ENCODE results near the gene ZNF273.
"Not testable (repeated sequence)": the region's sequence is repeated elsewhere in the genome, so short reads cannot be mapped to it uniquely, and the experiment has no call there.

Gene ZNF273

DNA sequence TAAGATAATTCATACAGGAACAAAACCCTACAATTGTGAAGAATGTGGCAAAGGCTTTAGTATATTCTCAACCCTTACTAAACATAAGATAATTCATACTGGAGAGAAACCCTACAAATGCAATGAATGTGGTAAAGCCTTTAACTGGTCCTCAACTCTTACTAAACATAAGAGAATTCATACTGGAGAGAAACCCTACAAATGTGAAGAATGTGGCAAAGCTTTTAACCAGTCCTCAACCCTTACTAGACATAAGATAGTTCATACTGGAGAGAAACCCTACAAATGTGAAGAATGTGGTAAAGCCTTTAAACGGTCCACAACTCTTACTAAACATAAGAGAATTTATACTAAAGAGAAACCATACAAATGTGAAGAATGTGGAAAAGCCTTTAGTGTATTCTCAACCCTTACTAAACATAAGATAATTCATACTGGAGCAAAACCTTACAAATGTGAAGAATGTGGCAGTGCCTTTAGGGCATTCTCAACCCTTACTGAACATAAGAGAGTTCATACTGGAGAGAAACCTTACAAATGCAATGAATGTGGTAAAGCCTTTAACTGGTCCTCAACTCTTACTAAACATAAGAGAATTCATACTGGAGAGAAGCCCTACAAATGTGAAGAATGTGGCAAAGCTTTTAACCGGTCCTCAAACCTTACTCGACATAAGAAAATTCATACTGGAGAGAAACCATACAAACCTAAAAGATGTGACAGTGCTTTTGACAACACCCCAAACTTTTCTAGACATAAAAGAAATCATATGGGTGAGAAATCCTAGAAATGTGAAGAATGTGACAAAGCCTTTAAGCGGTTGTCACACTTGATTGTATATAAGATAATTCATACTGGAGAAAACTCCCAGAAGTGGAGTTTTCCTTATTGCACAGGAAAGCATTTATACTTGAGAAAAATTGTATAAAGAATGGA is 25.4 kb downstream of the ZNF273 start:
- not testable (repeated sequence) for H3K27ac Mint-ChIP-seq; H3K27me3 Mint-ChIP-seq; ATAC-seq (replicated peaks); DNase-seq; H3K4me1 Mint-ChIP-seq; H3K4me3 Mint-ChIP-seq
- Mint-ChIP-seq H3K36me3 (peaks cover 52 to 63% of the 10 kb centered on the region in 2 donors), H3K9me3 (peaks cover 22 to 26% of the 10 kb centered on the region in 2 donors)

DNA sequence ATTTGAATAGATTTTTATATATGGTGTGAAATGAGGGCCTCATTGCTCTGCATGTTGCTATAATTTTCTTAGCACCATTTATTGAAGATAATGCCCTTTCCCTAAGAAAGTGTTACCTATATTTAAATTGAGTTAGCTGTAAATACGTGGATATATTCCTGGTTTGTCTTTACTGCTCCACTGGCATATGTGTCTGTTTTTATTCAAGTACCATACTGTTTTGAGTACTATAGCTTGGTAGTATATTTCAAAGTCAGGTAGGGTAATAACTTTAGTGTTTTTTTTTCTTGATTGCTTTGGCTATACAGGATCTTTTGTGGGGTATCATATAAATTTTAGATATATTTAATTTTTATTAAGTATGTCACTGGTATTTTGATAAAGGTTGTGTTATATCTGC is 31.4 kb downstream of the ZNF273 start:
- no peak for ATAC-seq (replicated peaks)

DNA sequence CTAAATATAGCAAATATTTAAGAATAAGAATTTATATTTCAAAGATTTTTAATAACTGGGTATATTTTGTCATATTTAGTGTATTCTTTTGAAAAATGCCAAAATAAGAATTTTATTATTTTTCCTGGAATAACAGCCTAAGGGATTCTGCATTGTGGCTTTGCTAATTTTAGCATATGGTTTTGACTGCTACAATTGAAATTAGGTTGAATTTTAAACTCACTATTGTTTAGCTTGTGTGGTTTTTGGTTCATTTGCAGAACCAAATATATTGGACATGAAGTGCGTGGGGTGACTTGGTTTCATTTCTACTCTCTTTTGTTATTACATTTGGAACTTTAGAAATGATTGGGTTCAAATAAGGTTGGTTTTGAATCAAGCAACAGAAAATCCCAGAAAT is 35.5 kb downstream of the ZNF273 start:
- DNase-seq (no peak), ATAC-seq (replicated peaks) (no peak)
- no peak overlapping the region for H3K4me3 Mint-ChIP-seq
- H3K9me3 Mint-ChIP-seq: peaks cover 4% of the 10 kb centered on the region in 2 donors
- H3K4me1 Mint-ChIP-seq: no peaks in the 10 kb centered on the region
- peaks cover 2 to 9% of the 10 kb centered on the region in 2 donors for H3K36me3 Mint-ChIP-seq
- peaks cover 3 to 11% of the 10 kb centered on the region in 2 donors for H3K27me3 Mint-ChIP-seq
- H3K27ac Mint-ChIP-seq: no peak overlapping the region

More for the DNA sequence above, 31.4 kb downstream of the ZNF273 start:
- no peak for DNase-seq
- no peaks in the 10 kb centered on the region for H3K27me3 Mint-ChIP-seq
- H3K9me3 Mint-ChIP-seq: peaks cover 4 to 6% of the 10 kb centered on the region in 2 donors
- no peak overlapping the region for H3K4me3 Mint-ChIP-seq
- peaks cover 8 to 13% of the 10 kb centered on the region in 2 donors for H3K36me3 Mint-ChIP-seq
- no peaks in the 10 kb centered on the region for H3K4me1 Mint-ChIP-seq
- no peak overlapping the region for H3K27ac Mint-ChIP-seq

DNA sequence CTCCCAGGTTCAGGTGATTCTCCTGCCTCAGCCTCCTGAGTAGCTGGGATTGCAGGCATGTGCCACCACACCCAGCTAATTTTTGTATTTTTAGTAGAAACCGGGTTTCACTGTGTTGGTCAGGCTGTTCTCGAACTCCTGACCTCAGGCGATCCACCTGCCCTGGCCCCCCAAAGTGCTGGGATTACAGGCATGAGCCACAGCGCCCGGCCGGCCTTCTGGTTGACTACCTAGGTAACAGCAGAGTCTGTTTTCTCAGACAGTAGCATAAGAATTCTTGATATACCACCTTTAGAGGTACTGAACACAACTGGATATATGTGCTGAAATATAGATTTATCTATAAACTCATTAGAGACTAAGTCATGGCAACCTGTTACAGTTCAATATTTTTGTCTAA is 36.9 kb downstream of the ZNF273 start:
- not testable (repeated sequence) for H3K36me3 Mint-ChIP-seq; H3K9me3 Mint-ChIP-seq; H3K4me1 Mint-ChIP-seq; H3K4me3 Mint-ChIP-seq; DNase-seq; H3K27ac Mint-ChIP-seq; ATAC-seq (replicated peaks)
- H3K27me3 Mint-ChIP-seq: peaks cover 7 to 19% of the 10 kb centered on the region in 2 donors

DNA sequence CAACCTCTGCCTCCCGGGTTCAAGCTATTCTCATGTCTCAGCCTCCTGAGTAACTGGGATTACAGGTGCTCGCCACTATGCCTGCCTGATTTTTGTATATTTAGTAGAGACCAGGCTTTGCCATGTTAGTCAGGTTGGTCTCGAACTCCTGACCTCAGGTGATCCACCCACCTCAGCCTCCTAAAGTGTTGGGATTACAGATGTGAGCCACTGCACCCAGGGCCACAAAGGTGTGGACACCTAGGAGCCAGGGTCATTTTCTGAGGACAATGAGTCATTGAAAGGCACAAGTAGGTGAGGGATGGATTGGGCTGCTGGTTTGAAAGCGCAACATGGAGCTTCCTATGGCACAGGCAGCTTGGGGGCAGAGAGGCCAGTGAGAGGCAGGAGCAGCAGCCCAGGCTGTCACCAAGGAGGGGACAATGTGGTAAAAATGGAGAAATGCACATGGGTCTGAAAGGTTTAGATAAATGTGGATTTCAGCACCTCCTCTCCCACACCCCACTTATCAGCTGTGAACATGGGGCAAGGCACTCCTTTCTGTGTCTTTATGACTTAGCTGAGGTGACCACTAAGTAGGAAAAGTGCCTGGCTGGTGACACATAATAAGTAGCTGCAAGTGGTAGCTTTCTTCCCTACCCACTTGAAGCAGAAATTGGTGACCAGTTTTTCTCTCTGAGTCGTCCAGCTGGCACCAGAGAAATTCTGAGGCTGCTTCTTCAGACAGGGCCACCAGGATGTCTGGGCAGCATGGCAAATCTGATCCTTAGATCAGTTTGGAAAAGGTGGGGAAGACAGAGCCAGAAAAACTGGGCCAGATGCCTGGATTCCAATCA is 41.8 kb downstream of the ZNF273 start:
- not testable (repeated sequence) for H3K36me3 Mint-ChIP-seq; H3K4me1 Mint-ChIP-seq; ATAC-seq (replicated peaks); H3K4me3 Mint-ChIP-seq; H3K9me3 Mint-ChIP-seq; DNase-seq; H3K27ac Mint-ChIP-seq
- H3K27me3 Mint-ChIP-seq: peaks cover 45 to 63% of the 10 kb centered on the region in 2 donors

DNA sequence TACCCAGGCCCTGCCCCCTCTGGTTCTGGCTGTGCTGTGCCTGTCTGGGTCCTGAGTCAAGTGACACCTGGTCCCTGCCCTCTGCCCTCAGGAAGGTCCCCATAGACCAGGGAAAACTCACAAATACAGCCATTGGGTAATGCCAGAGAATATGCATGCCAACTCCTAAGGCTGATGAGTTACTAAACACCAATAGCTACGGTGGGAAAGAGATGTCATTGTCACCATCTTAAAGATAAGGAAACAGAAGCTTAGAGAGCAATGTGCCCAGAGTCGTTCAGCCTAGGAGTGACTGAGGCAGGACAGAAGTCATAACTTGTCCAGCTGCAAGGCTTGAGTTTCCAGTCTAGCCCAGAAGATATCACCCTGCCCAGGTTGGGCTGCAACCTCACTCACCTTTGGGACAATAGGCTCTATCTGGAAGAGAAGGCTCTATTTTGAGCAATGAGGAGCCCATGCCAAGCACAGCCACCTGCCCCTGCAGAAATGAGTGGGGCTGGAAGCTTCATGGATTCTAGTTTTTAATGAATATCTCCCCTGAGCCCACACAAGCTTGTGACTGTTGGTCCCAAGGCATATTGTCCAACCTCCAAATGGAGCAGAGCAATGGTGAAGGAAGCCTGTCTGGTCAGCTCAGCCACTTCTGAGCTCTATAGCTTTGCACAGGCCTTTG is 42.6 kb downstream of the ZNF273 start:
- Mint-ChIP-seq H3K27me3 (peaks cover 52 to 71% of the 10 kb centered on the region in 2 donors), H3K9me3 (no peaks in the 10 kb centered on the region), H3K4me1 (peaks cover 2 to 5% of the 10 kb centered on the region in 2 donors), H3K4me3 (no peak overlapping the region), H3K36me3 (no peaks in the 10 kb centered on the region), H3K27ac (no peak overlapping the region)
- ATAC-seq (replicated peaks) (no peak), DNase-seq (no peak)

DNA sequence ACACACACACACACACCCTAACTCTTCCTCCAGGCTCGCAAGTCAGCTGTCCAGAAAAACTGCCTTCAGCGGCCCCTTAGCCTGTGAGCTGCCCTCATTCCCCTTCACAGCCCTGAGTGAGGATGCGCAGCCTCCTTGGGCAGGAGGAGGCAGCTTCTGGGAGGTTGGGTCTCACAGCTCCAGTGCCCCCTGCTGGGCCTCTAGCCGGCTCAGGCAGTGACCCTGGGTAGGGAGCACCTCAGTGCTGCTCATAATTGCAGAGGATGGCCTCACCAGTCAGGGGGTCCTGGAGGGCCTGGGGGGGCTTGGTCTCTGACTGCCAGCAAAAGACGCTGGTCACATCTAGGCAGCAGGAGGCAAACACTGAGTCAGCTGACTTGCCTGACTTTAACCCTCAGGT is 43.7 kb downstream of the ZNF273 start:
- ATAC-seq (replicated peaks): peak; percentile 64 to 73
- no peak overlapping the region for H3K27ac Mint-ChIP-seq
- H3K9me3 Mint-ChIP-seq: no peaks in the 10 kb centered on the region
- DNase-seq: peak; percentile 10
- H3K4me1 Mint-ChIP-seq: peaks cover 3 to 5% of the 10 kb centered on the region in 2 donors
- H3K27me3 Mint-ChIP-seq: peaks cover 53 to 73% of the 10 kb centered on the region in 2 donors
- H3K36me3 Mint-ChIP-seq: no peaks in the 10 kb centered on the region
- peak overlapping the region in 1 of 2 donors; percentile 72 for H3K4me3 Mint-ChIP-seq

DNA sequence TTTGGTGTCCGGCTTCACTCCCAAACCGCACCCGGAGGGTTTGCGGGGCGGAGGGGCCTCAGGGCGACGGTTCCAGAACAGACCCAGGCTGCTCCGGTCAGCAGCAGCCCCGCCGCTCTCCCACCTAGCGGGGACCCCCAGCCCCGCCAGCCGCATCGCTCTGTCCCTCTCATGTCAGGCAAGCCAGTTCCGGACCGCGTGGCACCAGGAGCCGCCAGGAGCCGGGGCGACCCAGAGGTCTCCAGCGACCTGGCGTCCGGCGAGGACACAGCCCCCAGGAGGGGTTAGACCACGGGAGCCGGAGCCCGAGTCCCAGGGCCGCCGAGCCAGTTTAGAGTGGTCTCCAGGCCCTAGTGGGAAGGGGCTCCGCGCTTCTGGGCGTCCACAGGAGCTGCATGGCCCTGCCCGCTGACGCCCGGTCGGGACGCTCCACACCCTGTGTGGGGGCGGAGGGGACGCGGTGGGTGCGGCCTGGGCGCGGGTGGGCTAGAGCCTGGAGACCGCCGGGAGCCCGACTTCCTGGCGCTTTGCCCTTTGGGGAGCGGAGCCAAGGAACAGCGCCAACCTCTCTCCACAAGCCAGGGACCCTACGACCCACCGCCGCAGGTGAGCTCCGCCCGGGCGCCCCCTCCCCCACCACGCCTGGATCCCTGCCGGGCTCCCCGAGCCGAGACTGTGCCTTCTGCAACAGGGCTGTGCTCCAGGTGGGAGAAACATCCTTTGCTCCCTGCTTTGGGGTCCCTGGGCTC is 44.4 kb downstream of the ZNF273 start:
- DNase-seq: no peak
- H3K27ac Mint-ChIP-seq: no peak overlapping the region
- ATAC-seq (replicated peaks): peak; percentile 38 to 45
- H3K9me3 Mint-ChIP-seq: no peaks in the 10 kb centered on the region
- H3K36me3 Mint-ChIP-seq: no peaks in the 10 kb centered on the region
- H3K4me3 Mint-ChIP-seq: peak overlapping the region; percentile 67 to 72
- peaks cover 53 to 70% of the 10 kb centered on the region in 2 donors for H3K27me3 Mint-ChIP-seq
- peaks cover 3 to 5% of the 10 kb centered on the region in 2 donors for H3K4me1 Mint-ChIP-seq

DNA sequence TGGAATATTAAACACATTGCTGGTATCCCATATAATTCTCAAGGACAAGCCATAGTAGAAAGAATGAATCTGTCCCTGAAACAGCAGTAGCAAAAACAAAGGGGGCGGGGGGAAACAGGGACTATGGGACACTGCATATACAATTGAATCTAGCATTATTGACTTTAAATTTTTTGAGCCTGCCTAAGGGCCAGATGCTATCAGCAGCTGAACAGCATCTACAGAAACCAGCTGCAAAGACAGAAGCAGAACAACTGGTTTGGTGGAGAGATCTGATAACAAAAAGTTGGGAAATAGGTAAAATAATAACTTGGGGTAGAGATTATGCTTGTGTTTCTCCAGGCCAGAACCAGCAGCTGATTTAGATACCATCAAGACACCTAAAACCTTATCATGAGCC is 45.7 kb downstream of the ZNF273 start:
- H3K9me3 Mint-ChIP-seq; ATAC-seq (replicated peaks); DNase-seq; H3K4me1 Mint-ChIP-seq; H3K4me3 Mint-ChIP-seq; H3K36me3 Mint-ChIP-seq; H3K27ac Mint-ChIP-seq: not testable (repeated sequence)
- peaks cover 50 to 63% of the 10 kb centered on the region in 2 donors for H3K27me3 Mint-ChIP-seq

DNA sequence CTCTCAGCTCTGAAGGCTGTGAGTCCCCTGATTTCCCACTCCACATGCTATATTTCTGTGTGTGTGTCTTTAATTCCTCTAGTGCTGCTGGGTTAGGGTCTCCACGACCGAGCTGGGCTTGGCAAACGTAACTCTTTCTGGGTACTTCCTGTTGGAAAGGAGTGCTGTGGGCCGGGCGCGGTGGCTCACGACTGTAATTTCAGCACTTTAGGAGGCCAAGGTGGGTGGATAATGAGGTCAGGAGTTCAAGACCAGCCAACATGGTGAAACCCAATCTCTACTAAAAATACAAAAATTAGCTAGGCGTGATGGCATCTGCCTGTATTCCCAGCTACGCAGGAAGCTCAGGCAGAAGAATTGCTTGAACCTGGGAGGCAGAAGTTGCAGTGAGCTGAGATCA is 47.6 kb downstream of the ZNF273 start:
- peaks cover 42 to 50% of the 10 kb centered on the region in 2 donors for H3K27me3 Mint-ChIP-seq
- DNase-seq; ATAC-seq (replicated peaks); H3K4me1 Mint-ChIP-seq; H3K9me3 Mint-ChIP-seq; H3K36me3 Mint-ChIP-seq; H3K27ac Mint-ChIP-seq; H3K4me3 Mint-ChIP-seq: not testable (repeated sequence)

DNA sequence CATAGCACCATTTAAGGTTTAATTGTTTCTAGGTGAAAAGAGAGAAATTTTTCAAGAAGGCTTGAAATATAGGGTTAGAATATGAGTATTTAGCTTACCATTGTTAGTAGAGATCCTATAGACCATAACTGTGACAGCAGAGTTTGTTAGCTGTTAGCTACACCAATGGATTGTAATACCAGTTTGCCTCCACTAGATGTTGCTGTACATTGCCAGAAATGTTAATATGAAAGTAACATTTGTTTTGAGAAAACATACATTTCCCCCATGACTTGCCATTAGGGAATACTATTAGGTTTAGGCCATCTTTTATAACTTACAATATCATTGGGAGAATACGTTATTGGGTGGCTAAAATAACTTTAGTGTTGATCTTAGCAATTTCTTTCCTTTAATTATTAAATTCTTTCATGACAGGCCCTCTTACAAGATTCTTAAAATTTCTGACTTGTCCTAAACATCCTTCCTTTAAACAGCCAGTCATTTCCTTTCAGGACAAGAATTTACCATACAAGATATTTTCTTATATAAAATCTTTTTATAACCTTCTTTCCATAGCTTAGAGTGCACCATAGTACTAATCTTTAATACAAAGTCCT is 48.3 kb downstream of the ZNF273 start:
- Mint-ChIP-seq H3K27me3 (peaks cover 35 to 43% of the 10 kb centered on the region in 2 donors), H3K27ac (no peak overlapping the region), H3K36me3 (peaks cover 0 to 6% of the 10 kb centered on the region in 2 donors), H3K4me1 (peaks cover 3 to 5% of the 10 kb centered on the region in 2 donors), H3K4me3 (no peak overlapping the region), H3K9me3 (peaks cover 2 to 4% of the 10 kb centered on the region in 2 donors)
- DNase-seq (no peak), ATAC-seq (replicated peaks) (peak; percentile 67 to 71)

DNA sequence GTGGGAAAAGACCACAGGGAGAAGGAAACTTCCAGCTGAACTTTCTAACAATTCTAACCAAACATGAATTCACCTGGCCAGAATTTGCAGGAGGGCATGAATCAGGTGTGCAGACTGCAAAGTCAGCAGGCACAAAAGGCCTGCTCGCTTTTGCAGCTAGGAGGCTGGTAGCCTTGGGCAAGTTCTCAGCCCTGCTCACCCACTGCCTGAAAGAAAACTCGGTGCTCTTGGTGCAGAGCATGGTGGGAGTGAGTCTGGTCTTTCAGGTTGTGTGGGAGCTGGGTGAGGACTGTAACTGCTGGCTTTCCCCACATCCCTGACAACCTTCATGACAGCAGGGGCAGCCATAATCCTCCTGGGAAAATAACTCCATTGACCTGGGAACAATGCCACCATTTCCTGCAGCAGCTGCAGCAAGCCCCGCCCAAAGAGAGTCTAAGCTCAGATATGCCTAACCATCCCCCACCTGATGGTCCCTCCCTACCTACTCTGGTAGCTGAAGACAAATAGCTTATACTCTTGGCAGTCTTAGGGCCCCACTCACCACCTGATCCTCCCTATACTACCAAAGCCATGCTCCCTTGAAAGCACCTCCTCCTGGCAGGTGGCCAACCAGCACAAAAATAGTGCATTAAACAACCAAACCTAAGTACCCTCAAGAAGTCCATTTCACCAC is 56.1 kb downstream of the ZNF273 start:
- no peaks in the 10 kb centered on the region for H3K4me1 Mint-ChIP-seq
- H3K27ac Mint-ChIP-seq: no peak overlapping the region
- no peaks in the 10 kb centered on the region for H3K27me3 Mint-ChIP-seq
- no peak overlapping the region for H3K4me3 Mint-ChIP-seq
- DNase-seq (no peak), ATAC-seq (replicated peaks) (no peak)
- H3K9me3 Mint-ChIP-seq: peaks cover 23 to 29% of the 10 kb centered on the region in 2 donors
- H3K36me3 Mint-ChIP-seq: peaks cover 3 to 20% of the 10 kb centered on the region in 2 donors

DNA sequence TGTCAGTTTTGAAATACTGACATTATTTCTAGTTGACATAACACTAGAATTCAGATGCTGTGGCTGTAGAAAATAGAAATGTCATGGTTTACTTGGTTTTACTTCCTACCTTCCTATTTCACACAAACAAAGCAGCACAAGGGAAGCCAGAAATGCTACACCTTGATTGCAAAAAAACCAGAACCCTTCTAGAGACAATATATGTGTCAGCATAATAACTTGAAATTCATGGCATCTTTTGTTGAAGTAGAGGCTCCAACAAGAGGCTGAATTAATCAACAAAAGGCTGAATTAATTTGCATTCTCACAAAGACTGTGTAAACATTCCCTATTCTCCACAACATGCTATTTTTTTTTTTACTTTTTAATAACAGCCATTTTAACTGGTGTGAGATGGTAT is 62.5 kb downstream of the ZNF273 start:
- peaks cover 7 to 12% of the 10 kb centered on the region in 2 donors for H3K36me3 Mint-ChIP-seq
- H3K4me1 Mint-ChIP-seq: no peaks in the 10 kb centered on the region
- DNase-seq: no peak
- H3K27me3 Mint-ChIP-seq: no peaks in the 10 kb centered on the region
- ATAC-seq (replicated peaks): no peak
- peaks cover 19 to 20% of the 10 kb centered on the region in 2 donors for H3K9me3 Mint-ChIP-seq
- H3K4me3 Mint-ChIP-seq: no peak overlapping the region
- no peak overlapping the region for H3K27ac Mint-ChIP-seq

Measured in stimulated activated naive B cell treated with anti-CD40 and anti-IgM and Interleukin-4, amounts not matched to agents 10 μg/mL and 1 μg/mL and 100 μg/mL, for 72 hours (primary cell).